HL-60 (cell line): ENCODE measurements around the gene SCG3.

ENCODE experiments used
- DNase-seq, 2 experiments: peaks; one replicate each; pipeline ENCODE4 v3.0.0-alpha.2; 2010 to 2020; ENCODE audit warnings: low read depth in 1 of 2, low spot score in 1 of 2
- H3K27ac ChIP-seq: fragments of 250-450 bp; sonication (Bioruptor Pico); replicated peaks from 2 replicates; pipeline ENCODE4 v1.5.1; 2020; ENCODE audit warnings: mild to moderate bottlenecking, moderate library complexity
- H3K27me3 ChIP-seq: fragments of 250-450 bp; sonication (Bioruptor Pico); 2 replicates; pipeline ENCODE4 v1.5.1; 2021; ENCODE audit warnings: mild to moderate bottlenecking, moderate library complexity; ENCODE audit not compliant: insufficient read depth, poor library complexity, severe bottlenecking
- H3K4me3 ChIP-seq: replicated peaks from 2 replicates; pipeline ENCODE4 v1.5.1; 2011; ENCODE audit warnings: mild to moderate bottlenecking, control low read depth, low read length; ENCODE audit not compliant: insufficient read depth
- GABPA ChIP-seq: IDR thresholded peaks from 2 replicates; pipeline ENCODE4 v1.6.1; 2012; ENCODE audit warnings: low read depth
- POLR2AphosphoS5 ChIP-seq: IDR thresholded peaks from 2 replicates; pipeline ENCODE4 v1.6.1; 2012; ENCODE audit warnings: low read depth
- SPI1 ChIP-seq: IDR thresholded peaks from 2 replicates; pipeline ENCODE4 v1.6.1; 2012; ENCODE audit warnings: low read depth, mild to moderate bottlenecking, borderline replicate concordance
- TF ChIP-seq, protein P1 (sequence below): IDR thresholded peaks from one replicate; pipeline ENCODE4 v1.5.1; 2011; ENCODE audit warnings: low read length, control low read depth, inconsistent platforms; ENCODE audit not compliant: insufficient read depth
- TF ChIP-seq, protein P2 (sequence below): IDR thresholded peaks from 2 replicates; pipeline ENCODE4 v1.6.1; 2012; ENCODE audit warnings: low read depth; ENCODE audit not compliant: insufficient replicate concordance

The SCG3 gene

DNA sequence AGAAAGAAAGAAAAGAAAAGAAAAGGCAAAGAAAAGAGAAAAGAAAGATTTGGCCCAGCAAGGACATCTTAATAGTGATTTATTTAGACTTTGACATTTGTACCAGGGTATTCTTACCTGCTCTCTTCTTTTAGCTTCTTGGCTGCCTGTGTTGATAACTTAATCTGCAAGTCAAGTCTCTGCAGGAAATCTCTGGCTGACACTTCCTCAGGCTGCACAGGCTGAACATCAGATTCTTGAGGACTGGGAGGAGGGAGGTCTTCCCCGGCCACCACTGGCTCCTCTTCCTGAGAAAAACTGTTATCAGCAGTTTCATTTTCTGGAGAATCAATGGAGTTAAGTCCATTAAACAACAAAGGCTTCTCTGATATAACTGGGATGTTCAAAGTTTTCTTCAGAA is 43.4 kb downstream of the SCG3 start:
- DNase-seq = no peak
- Histone ChIP-seq H3K27ac (no peak overlapping the region), H3K27me3 (no peaks in the 10 kb centered on the region), H3K4me3 (no peak overlapping the region)
- TF ChIP-seq, protein P1, sequence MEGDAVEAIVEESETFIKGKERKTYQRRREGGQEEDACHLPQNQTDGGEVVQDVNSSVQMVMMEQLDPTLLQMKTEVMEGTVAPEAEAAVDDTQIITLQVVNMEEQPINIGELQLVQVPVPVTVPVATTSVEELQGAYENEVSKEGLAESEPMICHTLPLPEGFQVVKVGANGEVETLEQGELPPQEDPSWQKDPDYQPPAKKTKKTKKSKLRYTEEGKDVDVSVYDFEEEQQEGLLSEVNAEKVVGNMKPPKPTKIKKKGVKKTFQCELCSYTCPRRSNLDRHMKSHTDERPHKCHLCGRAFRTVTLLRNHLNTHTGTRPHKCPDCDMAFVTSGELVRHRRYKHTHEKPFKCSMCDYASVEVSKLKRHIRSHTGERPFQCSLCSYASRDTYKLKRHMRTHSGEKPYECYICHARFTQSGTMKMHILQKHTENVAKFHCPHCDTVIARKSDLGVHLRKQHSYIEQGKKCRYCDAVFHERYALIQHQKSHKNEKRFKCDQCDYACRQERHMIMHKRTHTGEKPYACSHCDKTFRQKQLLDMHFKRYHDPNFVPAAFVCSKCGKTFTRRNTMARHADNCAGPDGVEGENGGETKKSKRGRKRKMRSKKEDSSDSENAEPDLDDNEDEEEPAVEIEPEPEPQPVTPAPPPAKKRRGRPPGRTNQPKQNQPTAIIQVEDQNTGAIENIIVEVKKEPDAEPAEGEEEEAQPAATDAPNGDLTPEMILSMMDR = no peak
- TF ChIP-seq SPI1 (no peak), GABPA (no peak), POLR2AphosphoS5 (no peak)
- TF ChIP-seq, protein P2, sequence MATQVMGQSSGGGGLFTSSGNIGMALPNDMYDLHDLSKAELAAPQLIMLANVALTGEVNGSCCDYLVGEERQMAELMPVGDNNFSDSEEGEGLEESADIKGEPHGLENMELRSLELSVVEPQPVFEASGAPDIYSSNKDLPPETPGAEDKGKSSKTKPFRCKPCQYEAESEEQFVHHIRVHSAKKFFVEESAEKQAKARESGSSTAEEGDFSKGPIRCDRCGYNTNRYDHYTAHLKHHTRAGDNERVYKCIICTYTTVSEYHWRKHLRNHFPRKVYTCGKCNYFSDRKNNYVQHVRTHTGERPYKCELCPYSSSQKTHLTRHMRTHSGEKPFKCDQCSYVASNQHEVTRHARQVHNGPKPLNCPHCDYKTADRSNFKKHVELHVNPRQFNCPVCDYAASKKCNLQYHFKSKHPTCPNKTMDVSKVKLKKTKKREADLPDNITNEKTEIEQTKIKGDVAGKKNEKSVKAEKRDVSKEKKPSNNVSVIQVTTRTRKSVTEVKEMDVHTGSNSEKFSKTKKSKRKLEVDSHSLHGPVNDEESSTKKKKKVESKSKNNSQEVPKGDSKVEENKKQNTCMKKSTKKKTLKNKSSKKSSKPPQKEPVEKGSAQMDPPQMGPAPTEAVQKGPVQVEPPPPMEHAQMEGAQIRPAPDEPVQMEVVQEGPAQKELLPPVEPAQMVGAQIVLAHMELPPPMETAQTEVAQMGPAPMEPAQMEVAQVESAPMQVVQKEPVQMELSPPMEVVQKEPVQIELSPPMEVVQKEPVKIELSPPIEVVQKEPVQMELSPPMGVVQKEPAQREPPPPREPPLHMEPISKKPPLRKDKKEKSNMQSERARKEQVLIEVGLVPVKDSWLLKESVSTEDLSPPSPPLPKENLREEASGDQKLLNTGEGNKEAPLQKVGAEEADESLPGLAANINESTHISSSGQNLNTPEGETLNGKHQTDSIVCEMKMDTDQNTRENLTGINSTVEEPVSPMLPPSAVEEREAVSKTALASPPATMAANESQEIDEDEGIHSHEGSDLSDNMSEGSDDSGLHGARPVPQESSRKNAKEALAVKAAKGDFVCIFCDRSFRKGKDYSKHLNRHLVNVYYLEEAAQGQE = no peak

DNA sequence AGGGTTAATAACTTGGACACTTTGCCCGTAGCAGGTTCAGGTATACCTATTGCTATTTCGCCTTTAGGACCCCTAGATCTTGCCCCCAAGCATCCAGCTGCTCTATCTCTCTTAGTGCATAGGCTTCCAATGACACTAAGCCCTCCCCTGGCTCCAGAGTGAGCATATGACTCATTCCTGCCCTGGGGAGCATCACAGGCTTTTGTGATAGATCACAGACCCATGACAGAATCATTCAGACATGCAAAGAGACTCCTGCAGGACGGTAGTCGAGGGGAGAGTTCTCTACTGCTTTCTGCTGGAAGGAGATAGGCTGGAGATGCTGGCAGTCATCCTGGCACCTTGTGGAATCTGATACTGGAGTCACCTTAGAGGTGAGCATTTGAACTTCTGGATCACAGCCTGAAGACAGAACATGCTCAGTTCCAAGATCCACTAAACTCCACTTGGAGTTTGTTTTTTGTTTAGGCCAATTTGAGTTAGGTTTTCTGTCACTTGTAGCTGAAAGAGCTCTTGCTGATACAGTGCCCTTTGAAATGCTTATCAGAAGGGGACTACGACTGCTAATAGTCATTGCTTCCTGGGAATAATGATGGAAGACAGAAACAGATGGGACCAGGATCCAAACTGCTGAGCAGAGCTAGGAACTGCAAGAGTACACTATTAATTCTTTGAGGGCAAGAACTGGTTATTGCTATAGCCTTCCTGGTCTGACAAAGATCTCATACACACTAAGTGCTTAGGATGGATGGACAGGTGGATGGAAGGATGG is 45.2 kb downstream of the SCG3 start:
- DNase-seq = no peak
- Histone ChIP-seq H3K4me3 (no peak overlapping the region), H3K27ac (no peak overlapping the region), H3K27me3 (no peaks in the 10 kb centered on the region)
- TF ChIP-seq POLR2AphosphoS5 (no peak), GABPA (no peak), SPI1 (no peak)
- TF ChIP-seq, protein P1 = no peak
- TF ChIP-seq, protein P2 = no peak

DNA sequence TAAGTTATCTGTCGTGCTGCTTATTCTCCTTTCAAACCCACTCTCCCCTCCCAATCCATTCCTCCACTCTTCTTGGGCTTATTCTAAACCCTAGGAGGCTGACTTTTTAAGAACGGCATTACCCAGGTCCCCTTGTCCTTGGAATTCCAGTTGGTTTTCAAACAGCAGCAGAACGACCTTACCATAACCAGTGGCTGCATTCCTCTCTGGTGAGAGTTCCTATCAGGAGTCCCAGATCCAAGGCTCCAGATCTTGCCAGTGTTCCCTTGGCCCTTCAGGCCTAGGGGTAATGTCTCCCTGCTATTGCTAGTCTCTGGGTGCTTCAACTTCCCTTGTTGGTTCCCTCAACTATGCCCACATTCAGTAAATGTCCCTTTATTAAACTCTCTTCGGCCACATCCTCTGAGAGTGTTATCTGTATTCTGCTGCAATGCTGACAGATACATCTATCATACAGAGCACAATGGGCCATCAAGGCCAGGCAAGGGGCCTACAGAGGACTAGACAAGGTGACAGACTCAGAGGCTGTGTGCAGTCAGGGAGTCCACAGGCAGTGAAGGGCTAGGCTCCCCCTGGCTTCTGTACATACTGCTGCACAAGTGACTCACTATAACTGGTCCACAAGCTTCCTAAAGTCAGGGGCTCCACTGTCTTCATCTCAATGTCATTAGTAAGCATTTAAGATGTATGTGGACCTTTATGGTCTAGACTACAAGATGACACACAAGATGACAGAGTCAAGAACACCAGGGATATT is 46.0 kb downstream of the SCG3 start:
- Histone ChIP-seq H3K27ac (no peak overlapping the region), H3K4me3 (no peak overlapping the region), H3K27me3 (no peaks in the 10 kb centered on the region)
- no peak for DNase-seq
- TF ChIP-seq SPI1 = no peak
- TF ChIP-seq, protein P1 = no peak
- TF ChIP-seq, protein P2 = no peak
- no peak for TF ChIP-seq POLR2AphosphoS5
- TF ChIP-seq GABPA = no peak
